Coronary artery (tissue), 2 donors: Measurements from ENCODE around the gene ETNK2.

ENCODE experiments used
- DNase-seq: peaks from one replicate; pipeline ENCODE4 v3.0.0-alpha.2; 2017; ENCODE audit warnings: low spot score
- H3K27ac ChIP-seq, 2 donors: fragments of 200-600 bp; sonication (generic); one replicate each; pipeline ENCODE4 v1.5.1; 2016 to 2019
- H3K4me3 ChIP-seq: fragments of 200-600 bp; sonication (generic); 2 replicates; pipeline ENCODE4 v1.5.1; 2016; ENCODE audit warnings: mild to moderate bottlenecking, moderate library complexity
- TF ChIP-seq, protein P1 (sequence below): fragments of 200-600 bp; sonication (generic); IDR thresholded peaks from one replicate; pipeline ENCODE4 v1.5.1; 2019; ENCODE audit warnings: antibody characterized with exemption

The ETNK2 gene

GRCh38 chr1:204147406-204148383 lies 4.1 kb downstream of the ETNK2 start:
- H3K27ac ChIP-seq = no peak overlapping the region

DNA sequence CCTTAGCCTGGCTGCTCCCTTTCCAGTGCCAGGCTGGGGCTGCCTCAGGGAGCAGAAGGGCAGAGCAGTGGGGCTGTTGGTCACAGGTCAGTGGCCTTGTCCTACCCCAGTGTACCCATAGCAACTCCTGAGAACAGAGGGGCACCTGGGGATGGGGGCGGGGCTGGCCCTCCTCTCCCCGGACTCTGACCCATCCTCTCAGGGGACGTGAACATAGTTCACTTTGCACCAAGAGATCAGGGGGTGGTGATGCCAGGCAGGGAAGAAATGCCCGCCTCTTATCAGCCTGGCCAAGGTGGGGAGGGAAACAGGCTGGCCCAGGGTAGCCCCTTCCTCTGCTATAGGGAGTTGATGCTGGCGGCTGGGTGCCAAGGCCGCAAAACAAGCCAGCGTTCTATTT lies 4.9 kb downstream of the ETNK2 start:
- TF ChIP-seq, protein P1, sequence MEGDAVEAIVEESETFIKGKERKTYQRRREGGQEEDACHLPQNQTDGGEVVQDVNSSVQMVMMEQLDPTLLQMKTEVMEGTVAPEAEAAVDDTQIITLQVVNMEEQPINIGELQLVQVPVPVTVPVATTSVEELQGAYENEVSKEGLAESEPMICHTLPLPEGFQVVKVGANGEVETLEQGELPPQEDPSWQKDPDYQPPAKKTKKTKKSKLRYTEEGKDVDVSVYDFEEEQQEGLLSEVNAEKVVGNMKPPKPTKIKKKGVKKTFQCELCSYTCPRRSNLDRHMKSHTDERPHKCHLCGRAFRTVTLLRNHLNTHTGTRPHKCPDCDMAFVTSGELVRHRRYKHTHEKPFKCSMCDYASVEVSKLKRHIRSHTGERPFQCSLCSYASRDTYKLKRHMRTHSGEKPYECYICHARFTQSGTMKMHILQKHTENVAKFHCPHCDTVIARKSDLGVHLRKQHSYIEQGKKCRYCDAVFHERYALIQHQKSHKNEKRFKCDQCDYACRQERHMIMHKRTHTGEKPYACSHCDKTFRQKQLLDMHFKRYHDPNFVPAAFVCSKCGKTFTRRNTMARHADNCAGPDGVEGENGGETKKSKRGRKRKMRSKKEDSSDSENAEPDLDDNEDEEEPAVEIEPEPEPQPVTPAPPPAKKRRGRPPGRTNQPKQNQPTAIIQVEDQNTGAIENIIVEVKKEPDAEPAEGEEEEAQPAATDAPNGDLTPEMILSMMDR = no peak
- no peak for DNase-seq
- H3K4me3 ChIP-seq = no peak overlapping the region
- no peak overlapping the region for H3K27ac ChIP-seq

More at GRCh38 chr1:204147406-204148383, 4.1 kb downstream of the ETNK2 start:
- TF ChIP-seq, protein P1 = no peak
- no peak overlapping the region for H3K4me3 ChIP-seq
- no peak for DNase-seq

GRCh38 chr1:204146309-204146708 lies 5.5 kb downstream of the ETNK2 start:
- no peak overlapping the region for H3K4me3 ChIP-seq
- no peak for DNase-seq
- TF ChIP-seq, protein P1 = no peak
- H3K27ac ChIP-seq = no peak overlapping the region

DNA sequence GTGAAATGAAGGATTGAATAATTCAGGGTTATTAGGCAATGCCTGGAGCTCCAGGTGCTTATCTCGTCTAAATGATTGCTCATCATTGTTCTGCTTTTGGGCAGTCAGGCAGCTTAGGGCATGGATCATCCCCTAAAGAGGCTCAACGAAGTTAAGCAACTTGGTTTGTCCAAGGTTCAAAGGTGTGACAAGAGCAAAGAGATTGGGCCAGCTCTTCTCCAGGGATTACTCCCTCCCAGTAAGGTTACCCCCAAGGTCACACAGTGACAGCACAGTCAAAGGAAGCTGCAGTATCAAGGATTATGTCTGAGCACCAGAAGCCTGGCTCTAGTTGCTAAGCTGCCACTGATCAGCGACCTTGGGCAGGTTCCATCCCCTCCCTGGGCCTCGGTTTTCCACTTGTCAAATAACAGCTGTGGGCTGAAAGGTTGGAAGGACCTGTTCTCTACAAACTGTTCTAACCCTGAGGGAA lies 6.8 kb downstream of the ETNK2 start:
- TF ChIP-seq, protein P1 = no peak
- no peak overlapping the region for H3K4me3 ChIP-seq
- H3K27ac ChIP-seq = no peak overlapping the region
- DNase-seq = no peak

- H3K4me3 ChIP-seq = no peak overlapping the region
- no peak overlapping the region for H3K27ac ChIP-seq
- no peak for DNase-seq
- TF ChIP-seq, protein P1 = no peak
Measured at GRCh38 chr1:204143276-204144041, 8.4 kb downstream of the ETNK2 start.

- TF ChIP-seq, protein P1 = no peak
- Histone ChIP-seq H3K27ac (no peak overlapping the region), H3K4me3 (no peak overlapping the region)
- no peak for DNase-seq
Measured at GRCh38 chr1:204142032-204142974, 9.5 kb downstream of the ETNK2 start.
